ENCODE data around the gene SLC9A2.
A peak's percentile ranks its signal among the peaks of the same experiment; 100 is the strongest.

SLC9A2 gene

GRCh38 chr2:102674370-102674769 lies 55.0 kb downstream of the SLC9A2 start:
- no peak for DNase-seq

- no peak for DNase-seq
Observed at GRCh38 chr2:102674836-102675235, 55.5 kb downstream of the SLC9A2 start.

- no peak for DNase-seq
Observed at GRCh38 chr2:102677244-102678215, 58.2 kb downstream of the SLC9A2 start.

GRCh38 chr2:102678442-102678841 lies 59.1 kb downstream of the SLC9A2 start:
- DNase-seq: no peak

GRCh38 chr2:102686479-102687439 lies 67.4 kb downstream of the SLC9A2 start:
- no peak for DNase-seq

GRCh38 chr2:102690012-102690411 lies 70.7 kb downstream of the SLC9A2 start:
- DNase-seq: no peak

GRCh38 chr2:102696463-102696862 lies 77.1 kb downstream of the SLC9A2 start:
- DNase-seq: no peak

- DNase-seq: no peak
Observed at GRCh38 chr2:102698369-102699111, 79.2 kb downstream of the SLC9A2 start.

GRCh38 chr2:102703305-102703704 lies 84.0 kb downstream of the SLC9A2 start:
- DNase-seq: no peak

GRCh38 chr2:102703748-102704147 lies 84.4 kb downstream of the SLC9A2 start:
- no peak for DNase-seq

GRCh38 chr2:102704531-102704930 lies 85.2 kb downstream of the SLC9A2 start:
- no peak for DNase-seq

- no peak for DNase-seq
Observed at GRCh38 chr2:102707796-102708695, 88.7 kb downstream of the SLC9A2 start.

- DNase-seq: no peak
Observed at GRCh38 chr2:102708847-102709559, 89.7 kb downstream of the SLC9A2 start.

GRCh38 chr2:102717308-102718018 lies 98.1 kb downstream of the SLC9A2 start:
- no peak for DNase-seq

GRCh38 chr2:102718387-102719316 lies 99.3 kb downstream of the SLC9A2 start:
- no peak for DNase-seq

- DNase-seq: no peak
Observed at GRCh38 chr2:102724016-102724490, 104.7 kb downstream of the SLC9A2 start.

- DNase-seq: no peak
Observed at GRCh38 chr2:102724553-102724952, 105.2 kb downstream of the SLC9A2 start.

GRCh38 chr2:102726128-102727087 lies 107.1 kb downstream of the SLC9A2 start:
- DNase-seq: peak; percentile 8

All from NCI-H774 (cell line).